Measurements from ENCODE around the gene KISS1.

KISS1 gene

DNA sequence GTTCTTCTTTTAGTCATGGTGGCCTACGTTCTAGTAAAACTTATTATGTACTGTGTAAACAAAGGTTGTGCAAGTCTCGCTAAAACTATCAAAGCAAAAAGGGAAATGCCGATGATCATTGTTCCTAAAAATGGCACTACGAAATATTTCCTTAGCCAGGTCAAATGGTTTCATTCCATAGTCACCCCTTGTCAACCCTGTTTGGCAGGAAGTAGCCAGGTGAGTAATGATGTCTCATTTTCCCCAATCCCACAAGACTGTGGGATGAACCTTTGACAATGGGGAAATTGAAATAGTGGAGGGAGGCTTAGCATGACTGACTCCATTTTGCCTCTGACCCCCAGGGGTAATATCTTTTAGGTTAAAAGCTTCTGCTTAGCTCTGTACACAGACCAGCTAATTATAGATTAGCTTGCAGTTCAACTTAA is 24.5 kb downstream of the KISS1 start:
- peak; percentile 68 for TF ChIP-seq CEBPB (IDR thresholded peaks at IDR 0.05)
- peak; percentile 53 for TF ChIP-seq TEAD4 (IDR thresholded peaks at IDR 0.05)
- TF ChIP-seq TAF1 (IDR thresholded peaks at IDR 0.05; ENCODE audit: low read depth) = no peak
- TF ChIP-seq MAX (IDR thresholded peaks at IDR 0.05) = no peak
- TF ChIP-seq FOXM1 (IDR thresholded peaks at IDR 0.05; ENCODE audit: borderline replicate concordance, low read depth) = peak; percentile 38; the same call in 1 of the 2 replicates
- TF ChIP-seq TCF12 (IDR thresholded peaks at IDR 0.05; ENCODE audit: low read depth) = 0 out of 2 replicates have a peak, but pooled peaks have one; percentile 17
- TF ChIP-seq RAD21 (IDR thresholded peaks at IDR 0.05; ENCODE audit: low read depth) = no peak

DNA sequence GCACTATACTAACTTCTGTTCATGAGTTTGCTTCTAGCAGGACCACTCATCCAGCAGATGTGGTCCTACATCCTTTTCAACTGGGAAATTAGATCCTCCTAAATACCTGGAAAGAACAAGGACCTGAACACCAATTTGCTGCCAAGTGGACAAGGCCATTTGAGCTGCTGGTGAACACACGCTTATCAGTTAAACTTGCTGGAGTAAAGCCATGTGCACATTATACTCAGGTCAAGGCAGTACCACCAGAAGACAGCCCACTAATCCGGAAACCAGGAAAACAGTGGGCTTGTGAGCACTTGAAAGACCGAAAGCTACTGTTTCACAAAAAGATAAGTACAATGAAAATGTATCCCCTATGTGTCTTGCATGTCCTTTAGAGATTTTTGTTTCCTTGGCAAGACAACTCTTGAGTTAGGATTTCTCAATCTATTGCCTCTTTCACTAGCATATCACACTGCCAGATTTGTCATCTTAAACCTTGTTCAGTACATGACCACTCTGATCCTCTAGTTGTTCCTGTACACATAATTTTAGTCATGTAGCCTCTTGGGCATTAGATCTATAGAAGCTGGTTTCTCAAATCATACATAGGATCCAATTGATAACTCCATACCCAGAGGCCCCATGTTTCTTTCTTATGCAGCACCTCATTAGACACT is 25.7 kb downstream of the KISS1 start:
- TF ChIP-seq ZBTB7A (IDR thresholded peaks at IDR 0.05; ENCODE audit: low read depth) (no peak), CREB1 (IDR thresholded peaks at IDR 0.05; ENCODE audit: low read depth) (no peak), CEBPB (IDR thresholded peaks at IDR 0.05) (no peak), MAX (IDR thresholded peaks at IDR 0.05) (no peak), TAF1 (IDR thresholded peaks at IDR 0.05; ENCODE audit: low read depth) (no peak), TCF12 (IDR thresholded peaks at IDR 0.05; ENCODE audit: low read depth) (no peak), TEAD4 (IDR thresholded peaks at IDR 0.05) (no peak), EP300 (IDR thresholded peaks at IDR 0.05; ENCODE audit: borderline replicate concordance) (no peak), REST (IDR thresholded peaks at IDR 0.05; ENCODE audit: low read depth) (no peak), YY1 (IDR thresholded peaks at IDR 0.05; ENCODE audit: low read depth) (no peak), USF1 (IDR thresholded peaks at IDR 0.05) (no peak), FOXM1 (IDR thresholded peaks at IDR 0.05; ENCODE audit: borderline replicate concordance, low read depth) (no peak), NFIC (IDR thresholded peaks at IDR 0.05) (no peak), RAD21 (IDR thresholded peaks at IDR 0.05; ENCODE audit: low read depth) (no peak), EGR1 (IDR thresholded peaks at IDR 0.05) (no peak)

DNA sequence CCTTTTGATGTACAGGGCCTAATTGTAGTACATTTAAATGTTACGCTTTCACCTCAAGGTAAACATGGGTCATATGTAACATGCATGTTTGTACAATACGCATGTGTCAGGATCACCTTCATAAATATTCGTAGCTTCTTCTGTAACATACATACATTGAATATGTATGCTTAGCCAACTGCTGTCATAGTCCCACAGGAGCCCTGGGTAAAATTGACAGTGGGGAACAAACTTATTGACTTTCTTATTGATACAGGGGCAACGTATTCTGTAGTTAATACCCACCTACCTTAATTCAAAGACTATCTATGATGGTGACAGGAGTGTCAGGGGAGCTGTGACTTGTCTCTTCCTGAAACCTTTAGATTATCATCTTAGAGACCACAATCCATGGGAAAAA is 26.4 kb downstream of the KISS1 start:
- TF ChIP-seq CEBPB (IDR thresholded peaks at IDR 0.05) (no peak), EGR1 (IDR thresholded peaks at IDR 0.05) (no peak), TEAD4 (IDR thresholded peaks at IDR 0.05) (no peak)

- no peak for TF ChIP-seq TEAD4 (IDR thresholded peaks at IDR 0.05)
- no peak for TF ChIP-seq YY1 (IDR thresholded peaks at IDR 0.05; ENCODE audit: low read depth)
- TF ChIP-seq EP300 (IDR thresholded peaks at IDR 0.05; ENCODE audit: borderline replicate concordance) = no peak
- TF ChIP-seq CEBPB (IDR thresholded peaks at IDR 0.05) = no peak
- TF ChIP-seq ZBTB7A (IDR thresholded peaks at IDR 0.05; ENCODE audit: low read depth) = no peak
- TF ChIP-seq TCF12 (IDR thresholded peaks at IDR 0.05; ENCODE audit: low read depth) = no peak
- TF ChIP-seq TAF1 (IDR thresholded peaks at IDR 0.05; ENCODE audit: low read depth) = no peak
- TF ChIP-seq USF1 (IDR thresholded peaks at IDR 0.05) = no peak
- no peak for TF ChIP-seq REST (IDR thresholded peaks at IDR 0.05; ENCODE audit: low read depth)
- TF ChIP-seq CREB1 (IDR thresholded peaks at IDR 0.05; ENCODE audit: low read depth) = no peak
- TF ChIP-seq FOXM1 (IDR thresholded peaks at IDR 0.05; ENCODE audit: borderline replicate concordance, low read depth) = no peak
- no peak for TF ChIP-seq EGR1 (IDR thresholded peaks at IDR 0.05)
- TF ChIP-seq NFIC (IDR thresholded peaks at IDR 0.05) = no peak
Observed at GRCh38 chr1:204167730-204168129, 28.6 kb downstream of the KISS1 start.

GRCh38 chr1:204166219-204166618 is 30.1 kb downstream of the KISS1 start, which contains the start of gene REN:
REN (minus strand) TSS chr1:204166337; CDS start chr1:204166293, 44 bp downstream.
- no peak for TF ChIP-seq CREB1 (IDR thresholded peaks at IDR 0.05; ENCODE audit: low read depth)
- no peak for TF ChIP-seq EP300 (IDR thresholded peaks at IDR 0.05; ENCODE audit: borderline replicate concordance)
- TF ChIP-seq ZBTB7A (IDR thresholded peaks at IDR 0.05; ENCODE audit: low read depth) = no peak
- no peak for TF ChIP-seq NFIC (IDR thresholded peaks at IDR 0.05)
- no peak for TF ChIP-seq MAX (IDR thresholded peaks at IDR 0.05)
- no peak for TF ChIP-seq RAD21 (IDR thresholded peaks at IDR 0.05; ENCODE audit: low read depth)
- TF ChIP-seq TEAD4 (IDR thresholded peaks at IDR 0.05) = no peak
